WTC11 (cell line): ENCODE measurements around the gene CCDC167. TPM values are rescaled to one million over a fixed set of nuclear protein-coding genes. Genes with fewer than 3 reads are reported as not detected.

Source experiments
- ATAC-seq: fragments of 200-7000 bp; cut with Tn5 transposase; 2 replicates; pipeline ENCODE4 v1.10.0; 2021; ENCODE audit warnings: mild to moderate bottlenecking, moderate library complexity
- CTCF ChIA-PET: fragments of 300-600 bp; sonication (Branson Sonifier 250); formaldehyde crosslinking; loops from one replicate; lab custom pipeline; 2021; ENCODE audit warnings: antibody characterized with exemption; lab: Charles Lee
- POLR2A ChIA-PET: fragments of 350-600 bp; sonication (Branson Sonifier 250); formaldehyde crosslinking; loops from one replicate; lab custom pipeline; 2021; ENCODE audit warnings: antibody characterized with exemption; lab: Charles Lee
- DNase-seq: peaks from one replicate; pipeline ENCODE4 v3.0.0; 2021; ENCODE audit warnings: low spot score
- H3K27ac Mint-ChIP-seq: 2 replicates; pipeline ENCODE4 v1.8.0; 2021; ENCODE audit warnings: mixed read lengths
- H3K27me3 Mint-ChIP-seq: 2 replicates; pipeline ENCODE4 v1.8.0; 2021; ENCODE audit warnings: low read depth, mild to moderate bottlenecking, moderate library complexity, mixed read lengths
- H3K36me3 Mint-ChIP-seq: 2 replicates; pipeline ENCODE4 v1.8.0; 2021; ENCODE audit warnings: mixed read lengths
- H3K4me1 Mint-ChIP-seq: 2 replicates; pipeline ENCODE4 v1.8.0; 2022; ENCODE audit warnings: mixed read lengths
- H3K4me3 Mint-ChIP-seq: 2 replicates; pipeline ENCODE4 v1.8.0; 2021; ENCODE audit warnings: mild to moderate bottlenecking, moderate library complexity, mixed read lengths
- H3K9me3 Mint-ChIP-seq: 2 replicates; pipeline ENCODE4 v1.8.0; 2021; ENCODE audit warnings: mixed read lengths
- ATF1 ChIP-seq: sonication (generic); formaldehyde crosslinking; IDR thresholded peaks from 2 replicates; pipeline ENCODE4 v1.8.1; 2023; ENCODE audit warnings: mild to moderate bottlenecking, moderate library complexity, missing genetic modification reagents
- ETV6 ChIP-seq: sonication (generic); formaldehyde crosslinking; IDR thresholded peaks from 2 replicates; pipeline ENCODE4 v1.8.1; 2022; ENCODE audit warnings: mild to moderate bottlenecking, missing genetic modification reagents
- FOXP1 ChIP-seq: sonication (generic); formaldehyde crosslinking; IDR thresholded peaks from 2 replicates; pipeline ENCODE4 v1.8.0; 2022; ENCODE audit warnings: missing genetic modification reagents, mild to moderate bottlenecking, moderate library complexity, borderline replicate concordance
- GRHL2 ChIP-seq: fragments of 250-450 bp; sonication (Bioruptor Pico); IDR thresholded peaks from 2 replicates; pipeline ENCODE4 v1.8.0; 2022; ENCODE audit warnings: mild to moderate bottlenecking, moderate library complexity; ENCODE audit not compliant: insufficient replicate concordance, severe bottlenecking
- GTF2I ChIP-seq: fragments of 250-450 bp; sonication (Bioruptor Pico); conservative IDR thresholded peaks from 2 replicates; pipeline ENCODE4 v1.4.0; 2021; ENCODE audit warnings: mild to moderate bottlenecking
- MXD4 ChIP-seq: fragments of 250-450 bp; sonication (Bioruptor Pico); IDR thresholded peaks from 2 replicates; pipeline ENCODE4 v1.8.0; 2021; ENCODE audit warnings: mild to moderate bottlenecking, moderate library complexity, borderline replicate concordance
- MYBL2 ChIP-seq: sonication (generic); formaldehyde crosslinking; IDR thresholded peaks from 2 replicates; pipeline ENCODE4 v1.8.1; 2023; ENCODE audit warnings: mild to moderate bottlenecking, moderate library complexity, missing genetic modification reagents
- NFE2L1 ChIP-seq: sonication (generic); formaldehyde crosslinking; IDR thresholded peaks from 2 replicates; pipeline ENCODE4 v1.8.1; 2023; ENCODE audit warnings: missing genetic modification reagents
- SMAD3 ChIP-seq: sonication (generic); formaldehyde crosslinking; IDR thresholded peaks from 2 replicates; pipeline ENCODE4 v1.8.0; 2022; ENCODE audit warnings: missing genetic modification reagents, mild to moderate bottlenecking, borderline replicate concordance
- SMAD4 ChIP-seq: sonication (generic); formaldehyde crosslinking; IDR thresholded peaks from 2 replicates; pipeline ENCODE4 v1.8.0; 2022; ENCODE audit warnings: mild to moderate bottlenecking, missing genetic modification reagents
- TCF7 ChIP-seq: sonication (generic); formaldehyde crosslinking; IDR thresholded peaks from 2 replicates; pipeline ENCODE4 v1.8.0; 2022; ENCODE audit warnings: mild to moderate bottlenecking, low read depth, missing genetic modification reagents, moderate library complexity
- TEAD4 ChIP-seq: sonication (generic); formaldehyde crosslinking; IDR thresholded peaks from 2 replicates; pipeline ENCODE4 v1.8.0; 2022; ENCODE audit warnings: mild to moderate bottlenecking, missing genetic modification reagents
- ZNF121 ChIP-seq: sonication (generic); formaldehyde crosslinking; IDR thresholded peaks from 2 replicates; pipeline ENCODE4 v1.8.0; 2023; ENCODE audit warnings: missing genetic modification reagents
- ZNF423 ChIP-seq: fragments of 250-450 bp; sonication (Bioruptor Pico); IDR thresholded peaks from 2 replicates; pipeline ENCODE4 v2.1.2; 2022; ENCODE audit warnings: mild to moderate bottlenecking, moderate library complexity
- ZNF671 ChIP-seq: fragments of 250-450 bp; sonication (Bioruptor Pico); IDR thresholded peaks from 2 replicates; pipeline ENCODE4 v1.8.0; 2021; ENCODE audit warnings: mild to moderate bottlenecking
- total RNA-seq: library from RNA; stranded (reverse); gene quantifications from 3 replicates; pipeline ENCODE4 v1.2.3, GENCODE V29; 2021
- TF ChIP-seq, protein P1 (sequence below): fragments of 250-450 bp; sonication (Bioruptor Pico); IDR thresholded peaks from 2 replicates; pipeline ENCODE4 v1.9.0; 2021; ENCODE audit warnings: mild to moderate bottlenecking
- TF ChIP-seq, protein P2 (sequence below): sonication (generic); formaldehyde crosslinking; IDR thresholded peaks from 2 replicates; pipeline ENCODE4 v1.8.1; 2023; ENCODE audit warnings: mild to moderate bottlenecking, missing genetic modification reagents
- TF ChIP-seq, protein P3 (sequence below): sonication (generic); formaldehyde crosslinking; conservative IDR thresholded peaks from 2 replicates; pipeline ENCODE4 v1.8.1; 2022; ENCODE audit warnings: mild to moderate bottlenecking, missing genetic modification reagents
- TF ChIP-seq, protein P4 (sequence below): sonication (generic); formaldehyde crosslinking; IDR thresholded peaks from 2 replicates; pipeline ENCODE4 v1.8.1; 2023; ENCODE audit warnings: mild to moderate bottlenecking, missing genetic modification reagents, moderate library complexity
- TF ChIP-seq, protein P5 (sequence below): sonication (generic); formaldehyde crosslinking; IDR thresholded peaks from 2 replicates; pipeline ENCODE4 v1.8.0; 2022; ENCODE audit warnings: mild to moderate bottlenecking, missing genetic modification reagents
- TF ChIP-seq, protein P6 (sequence below): sonication (generic); formaldehyde crosslinking; IDR thresholded peaks from 2 replicates; pipeline ENCODE4 v1.8.1; 2022; ENCODE audit warnings: low read depth, missing genetic modification reagents, borderline replicate concordance
- TF ChIP-seq, protein P7 (sequence below): fragments of 200-600 bp; IDR thresholded peaks from 2 replicates; pipeline ENCODE4 v1.8.0; 2022; ENCODE audit warnings: antibody characterized with exemption
- TF ChIP-seq, protein P8 (sequence below): sonication (generic); formaldehyde crosslinking; IDR thresholded peaks from 2 replicates; pipeline ENCODE4 v1.8.0; 2023; ENCODE audit warnings: missing genetic modification reagents, mild to moderate bottlenecking, borderline replicate concordance
- TF ChIP-seq, protein P9 (sequence below): sonication (generic); formaldehyde crosslinking; IDR thresholded peaks from 2 replicates; pipeline ENCODE4 v1.8.1; 2022; ENCODE audit warnings: missing genetic modification reagents, borderline replicate concordance

Gene CCDC167
- total RNA-seq, 1 experiment from 2014 or later: 19.1 TPM

DNA sequence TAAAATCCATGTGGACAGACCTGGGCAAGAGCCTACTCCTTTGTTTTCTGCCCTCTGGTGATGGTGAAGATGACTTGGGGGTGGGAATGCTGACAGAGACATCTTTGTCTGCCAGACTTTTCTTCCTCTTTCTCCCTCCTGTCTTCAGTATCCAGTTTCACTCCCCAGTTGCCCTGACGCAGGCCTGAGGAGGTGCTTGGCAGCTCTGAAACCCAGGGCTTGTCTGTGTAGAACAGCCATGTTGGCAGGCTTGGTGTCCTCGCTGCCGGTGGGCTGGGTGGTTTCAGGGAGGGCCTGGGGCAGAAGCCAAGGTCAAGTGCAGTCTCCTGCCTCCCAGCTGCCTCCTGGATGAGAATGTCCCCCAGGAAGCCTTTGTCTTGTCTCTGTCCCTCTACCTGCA lies 22.5 kb downstream of the CCDC167 start:
- no peak for DNase-seq
- H3K4me1 Mint-ChIP-seq: peaks cover 16% of the 10 kb centered on the region
- peaks cover 37% of the 10 kb centered on the region for H3K36me3 Mint-ChIP-seq
- H3K4me3 Mint-ChIP-seq: no peak overlapping the region
- ChIA-PET CTCF (no interaction called here), POLR2A (no interaction called here)
- TF ChIP-seq, protein P1, sequence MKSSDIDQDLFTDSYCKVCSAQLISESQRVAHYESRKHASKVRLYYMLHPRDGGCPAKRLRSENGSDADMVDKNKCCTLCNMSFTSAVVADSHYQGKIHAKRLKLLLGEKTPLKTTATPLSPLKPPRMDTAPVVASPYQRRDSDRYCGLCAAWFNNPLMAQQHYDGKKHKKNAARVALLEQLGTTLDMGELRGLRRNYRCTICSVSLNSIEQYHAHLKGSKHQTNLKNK (CRISPR knock-in tag): no peak
- TF ChIP-seq FOXP1 (CRISPR knock-in tag) (no peak), NFE2L1 (CRISPR knock-in tag) (no peak), ZNF423 (CRISPR knock-in tag) (no peak), GRHL2 (CRISPR knock-in tag) (no peak)
- TF ChIP-seq, protein P2, sequence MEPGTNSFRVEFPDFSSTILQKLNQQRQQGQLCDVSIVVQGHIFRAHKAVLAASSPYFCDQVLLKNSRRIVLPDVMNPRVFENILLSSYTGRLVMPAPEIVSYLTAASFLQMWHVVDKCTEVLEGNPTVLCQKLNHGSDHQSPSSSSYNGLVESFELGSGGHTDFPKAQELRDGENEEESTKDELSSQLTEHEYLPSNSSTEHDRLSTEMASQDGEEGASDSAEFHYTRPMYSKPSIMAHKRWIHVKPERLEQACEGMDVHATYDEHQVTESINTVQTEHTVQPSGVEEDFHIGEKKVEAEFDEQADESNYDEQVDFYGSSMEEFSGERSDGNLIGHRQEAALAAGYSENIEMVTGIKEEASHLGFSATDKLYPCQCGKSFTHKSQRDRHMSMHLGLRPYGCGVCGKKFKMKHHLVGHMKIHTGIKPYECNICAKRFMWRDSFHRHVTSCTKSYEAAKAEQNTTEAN (CRISPR knock-in tag): no peak
- H3K9me3 Mint-ChIP-seq: no peaks in the 10 kb centered on the region
- H3K27ac Mint-ChIP-seq: no peak overlapping the region
- no peaks in the 10 kb centered on the region for H3K27me3 Mint-ChIP-seq
- no peak for ATAC-seq

DNA sequence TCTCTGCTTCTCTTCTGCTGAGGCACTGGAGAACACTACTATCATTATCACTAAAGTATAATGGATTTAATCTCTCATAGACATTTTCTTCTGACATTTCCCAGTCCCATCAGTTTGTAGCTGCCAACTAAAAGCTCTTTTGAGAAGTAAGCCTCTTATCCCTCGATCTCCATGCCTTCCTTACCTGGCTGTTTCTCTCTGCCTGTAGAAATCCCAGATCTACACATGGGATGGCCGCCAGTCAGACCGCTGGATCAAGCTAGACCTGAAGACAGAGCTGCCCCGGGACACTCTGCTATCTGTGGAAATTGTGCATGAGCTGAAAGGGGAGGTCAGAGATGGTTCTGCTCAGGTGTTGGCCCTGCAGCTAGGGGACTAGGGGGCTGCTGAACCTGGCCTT lies 25.4 kb downstream of the CCDC167 start:
- ChIA-PET POLR2A (no interaction called here), CTCF (no interaction called here)
- TF ChIP-seq, protein P3, sequence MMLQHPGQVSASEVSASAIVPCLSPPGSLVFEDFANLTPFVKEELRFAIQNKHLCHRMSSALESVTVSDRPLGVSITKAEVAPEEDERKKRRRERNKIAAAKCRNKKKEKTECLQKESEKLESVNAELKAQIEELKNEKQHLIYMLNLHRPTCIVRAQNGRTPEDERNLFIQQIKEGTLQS (CRISPR knock-in tag): no peak
- no peak for TF ChIP-seq TCF7 (CRISPR knock-in tag)
- TF ChIP-seq ZNF121 (CRISPR knock-in tag): no peak
- TF ChIP-seq ATF1 (CRISPR knock-in tag): no peak
- TF ChIP-seq MYBL2 (CRISPR knock-in tag): no peak
- TF ChIP-seq SMAD4 (CRISPR knock-in tag): no peak
- TF ChIP-seq, protein P4, sequence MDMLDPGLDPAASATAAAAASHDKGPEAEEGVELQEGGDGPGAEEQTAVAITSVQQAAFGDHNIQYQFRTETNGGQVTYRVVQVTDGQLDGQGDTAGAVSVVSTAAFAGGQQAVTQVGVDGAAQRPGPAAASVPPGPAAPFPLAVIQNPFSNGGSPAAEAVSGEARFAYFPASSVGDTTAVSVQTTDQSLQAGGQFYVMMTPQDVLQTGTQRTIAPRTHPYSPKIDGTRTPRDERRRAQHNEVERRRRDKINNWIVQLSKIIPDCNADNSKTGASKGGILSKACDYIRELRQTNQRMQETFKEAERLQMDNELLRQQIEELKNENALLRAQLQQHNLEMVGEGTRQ (CRISPR knock-in tag): no peak
- no peak for TF ChIP-seq ETV6 (CRISPR knock-in tag)
- TF ChIP-seq, protein P5, sequence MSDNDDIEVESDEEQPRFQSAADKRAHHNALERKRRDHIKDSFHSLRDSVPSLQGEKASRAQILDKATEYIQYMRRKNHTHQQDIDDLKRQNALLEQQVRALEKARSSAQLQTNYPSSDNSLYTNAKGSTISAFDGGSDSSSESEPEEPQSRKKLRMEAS (CRISPR knock-in tag): no peak
- TF ChIP-seq, protein P6, sequence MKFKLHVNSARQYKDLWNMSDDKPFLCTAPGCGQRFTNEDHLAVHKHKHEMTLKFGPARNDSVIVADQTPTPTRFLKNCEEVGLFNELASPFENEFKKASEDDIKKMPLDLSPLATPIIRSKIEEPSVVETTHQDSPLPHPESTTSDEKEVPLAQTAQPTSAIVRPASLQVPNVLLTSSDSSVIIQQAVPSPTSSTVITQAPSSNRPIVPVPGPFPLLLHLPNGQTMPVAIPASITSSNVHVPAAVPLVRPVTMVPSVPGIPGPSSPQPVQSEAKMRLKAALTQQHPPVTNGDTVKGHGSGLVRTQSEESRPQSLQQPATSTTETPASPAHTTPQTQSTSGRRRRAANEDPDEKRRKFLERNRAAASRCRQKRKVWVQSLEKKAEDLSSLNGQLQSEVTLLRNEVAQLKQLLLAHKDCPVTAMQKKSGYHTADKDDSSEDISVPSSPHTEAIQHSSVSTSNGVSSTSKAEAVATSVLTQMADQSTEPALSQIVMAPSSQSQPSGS (CRISPR knock-in tag): no peak
- TF ChIP-seq, protein P7, sequence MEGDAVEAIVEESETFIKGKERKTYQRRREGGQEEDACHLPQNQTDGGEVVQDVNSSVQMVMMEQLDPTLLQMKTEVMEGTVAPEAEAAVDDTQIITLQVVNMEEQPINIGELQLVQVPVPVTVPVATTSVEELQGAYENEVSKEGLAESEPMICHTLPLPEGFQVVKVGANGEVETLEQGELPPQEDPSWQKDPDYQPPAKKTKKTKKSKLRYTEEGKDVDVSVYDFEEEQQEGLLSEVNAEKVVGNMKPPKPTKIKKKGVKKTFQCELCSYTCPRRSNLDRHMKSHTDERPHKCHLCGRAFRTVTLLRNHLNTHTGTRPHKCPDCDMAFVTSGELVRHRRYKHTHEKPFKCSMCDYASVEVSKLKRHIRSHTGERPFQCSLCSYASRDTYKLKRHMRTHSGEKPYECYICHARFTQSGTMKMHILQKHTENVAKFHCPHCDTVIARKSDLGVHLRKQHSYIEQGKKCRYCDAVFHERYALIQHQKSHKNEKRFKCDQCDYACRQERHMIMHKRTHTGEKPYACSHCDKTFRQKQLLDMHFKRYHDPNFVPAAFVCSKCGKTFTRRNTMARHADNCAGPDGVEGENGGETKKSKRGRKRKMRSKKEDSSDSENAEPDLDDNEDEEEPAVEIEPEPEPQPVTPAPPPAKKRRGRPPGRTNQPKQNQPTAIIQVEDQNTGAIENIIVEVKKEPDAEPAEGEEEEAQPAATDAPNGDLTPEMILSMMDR: no peak
- no peak for TF ChIP-seq MXD4 (CRISPR knock-in tag)
- TF ChIP-seq, protein P8, sequence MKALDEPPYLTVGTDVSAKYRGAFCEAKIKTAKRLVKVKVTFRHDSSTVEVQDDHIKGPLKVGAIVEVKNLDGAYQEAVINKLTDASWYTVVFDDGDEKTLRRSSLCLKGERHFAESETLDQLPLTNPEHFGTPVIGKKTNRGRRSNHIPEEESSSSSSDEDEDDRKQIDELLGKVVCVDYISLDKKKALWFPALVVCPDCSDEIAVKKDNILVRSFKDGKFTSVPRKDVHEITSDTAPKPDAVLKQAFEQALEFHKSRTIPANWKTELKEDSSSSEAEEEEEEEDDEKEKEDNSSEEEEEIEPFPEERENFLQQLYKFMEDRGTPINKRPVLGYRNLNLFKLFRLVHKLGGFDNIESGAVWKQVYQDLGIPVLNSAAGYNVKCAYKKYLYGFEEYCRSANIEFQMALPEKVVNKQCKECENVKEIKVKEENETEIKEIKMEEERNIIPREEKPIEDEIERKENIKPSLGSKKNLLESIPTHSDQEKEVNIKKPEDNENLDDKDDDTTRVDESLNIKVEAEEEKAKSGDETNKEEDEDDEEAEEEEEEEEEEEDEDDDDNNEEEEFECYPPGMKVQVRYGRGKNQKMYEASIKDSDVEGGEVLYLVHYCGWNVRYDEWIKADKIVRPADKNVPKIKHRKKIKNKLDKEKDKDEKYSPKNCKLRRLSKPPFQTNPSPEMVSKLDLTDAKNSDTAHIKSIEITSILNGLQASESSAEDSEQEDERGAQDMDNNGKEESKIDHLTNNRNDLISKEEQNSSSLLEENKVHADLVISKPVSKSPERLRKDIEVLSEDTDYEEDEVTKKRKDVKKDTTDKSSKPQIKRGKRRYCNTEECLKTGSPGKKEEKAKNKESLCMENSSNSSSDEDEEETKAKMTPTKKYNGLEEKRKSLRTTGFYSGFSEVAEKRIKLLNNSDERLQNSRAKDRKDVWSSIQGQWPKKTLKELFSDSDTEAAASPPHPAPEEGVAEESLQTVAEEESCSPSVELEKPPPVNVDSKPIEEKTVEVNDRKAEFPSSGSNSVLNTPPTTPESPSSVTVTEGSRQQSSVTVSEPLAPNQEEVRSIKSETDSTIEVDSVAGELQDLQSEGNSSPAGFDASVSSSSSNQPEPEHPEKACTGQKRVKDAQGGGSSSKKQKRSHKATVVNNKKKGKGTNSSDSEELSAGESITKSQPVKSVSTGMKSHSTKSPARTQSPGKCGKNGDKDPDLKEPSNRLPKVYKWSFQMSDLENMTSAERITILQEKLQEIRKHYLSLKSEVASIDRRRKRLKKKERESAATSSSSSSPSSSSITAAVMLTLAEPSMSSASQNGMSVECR: no peak
- TF ChIP-seq, protein P9, sequence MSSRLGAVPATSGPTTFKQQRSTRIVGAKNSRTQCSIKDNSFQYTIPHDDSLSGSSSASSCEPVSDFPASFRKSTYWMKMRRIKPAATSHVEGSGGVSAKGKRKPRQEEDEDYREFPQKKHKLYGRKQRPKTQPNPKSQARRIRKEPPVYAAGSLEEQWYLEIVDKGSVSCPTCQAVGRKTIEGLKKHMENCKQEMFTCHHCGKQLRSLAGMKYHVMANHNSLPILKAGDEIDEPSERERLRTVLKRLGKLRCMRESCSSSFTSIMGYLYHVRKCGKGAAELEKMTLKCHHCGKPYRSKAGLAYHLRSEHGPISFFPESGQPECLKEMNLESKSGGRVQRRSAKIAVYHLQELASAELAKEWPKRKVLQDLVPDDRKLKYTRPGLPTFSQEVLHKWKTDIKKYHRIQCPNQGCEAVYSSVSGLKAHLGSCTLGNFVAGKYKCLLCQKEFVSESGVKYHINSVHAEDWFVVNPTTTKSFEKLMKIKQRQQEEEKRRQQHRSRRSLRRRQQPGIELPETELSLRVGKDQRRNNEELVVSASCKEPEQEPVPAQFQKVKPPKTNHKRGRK (CRISPR knock-in tag): no peak
- no peak for TF ChIP-seq TEAD4
- TF ChIP-seq ZNF671 (CRISPR knock-in tag): no peak
- TF ChIP-seq GTF2I: no peak
- no peak for TF ChIP-seq SMAD3 (CRISPR knock-in tag)

More for the DNA sequence above, 25.4 kb downstream of the CCDC167 start:
- H3K36me3 Mint-ChIP-seq: peaks cover 40% of the 10 kb centered on the region
- no peaks in the 10 kb centered on the region for H3K9me3 Mint-ChIP-seq
- no peak for DNase-seq
- H3K4me1 Mint-ChIP-seq: no peaks in the 10 kb centered on the region
- H3K27ac Mint-ChIP-seq: no peak overlapping the region
- no peak for ATAC-seq
- no peaks in the 10 kb centered on the region for H3K27me3 Mint-ChIP-seq
- no peak overlapping the region for H3K4me3 Mint-ChIP-seq
